ENCODE data around the gene SZRD1. TPM values are rescaled to one million over a fixed set of nuclear protein-coding genes. Genes with fewer than 3 reads are reported as not detected.

SZRD1 gene
- total RNA-seq, 2 experiments from 2014 or later = 184 to 238 TPM

- ChIA-PET POLR2A (interaction anchor here (0.5 to 1.8 kb wide), 17 partner anchors 12 to 579 kb away, joined by 3 to 9 read pairs (median 4); partner anchors contain the start of genes FBXO42 and NECAP2), CTCF (interaction anchor here (0.7 to 8.5 kb wide), 4 partner anchors 15 to 253 kb away, joined by 3 to 76 read pairs (median 4); partner anchors contain the start of genes FBXO42 and NECAP2)
- Mint-ChIP-seq H3K4me1 (peaks cover 46% of the 10 kb centered on the region), H3K27ac (peak overlapping the region; percentile 99), H3K9me3 (ENCODE audit: low read depth) (no peaks in the 10 kb centered on the region), H3K4me3 (peak overlapping the region; percentile 95), H3K27me3 (no peaks in the 10 kb centered on the region), H3K36me3 (ENCODE audit: low read depth) (peaks cover 24% of the 10 kb centered on the region)
- DNase-seq (peak; percentile 30), ATAC-seq (no peak)
- intact Hi-C loops (cut with DNase I, micrococcal nuclease) = loop anchor here (1.0 to 10.0 kb wide), 18 partner anchors 16 to 751 kb away; partner anchors contain the start of genes CPLANE2 (in 2 of the 2), FBXO42 (in 2 of the 2), NBPF1 (in 2 of the 2) and NECAP2 (in 2 of the 2)
Measured at GRCh38 chr1:16367968-16368890, 1.2 kb downstream of the SZRD1 start.

- Mint-ChIP-seq H3K27ac (peak overlapping the region; percentile 24), H3K36me3 (ENCODE audit: low read depth) (peaks cover 33% of the 10 kb centered on the region), H3K4me3 (peak overlapping the region; percentile 95), H3K27me3 (no peaks in the 10 kb centered on the region), H3K4me1 (peaks cover 59% of the 10 kb centered on the region), H3K9me3 (ENCODE audit: low read depth) (no peaks in the 10 kb centered on the region)
- intact Hi-C loops (cut with DNase I, micrococcal nuclease) = loop anchor here (2.0 to 10.0 kb wide), 4 partner anchors 19 to 685 kb away; partner anchors contain the start of genes CPLANE2 (in 1 of the 2), NBPF1 (in 1 of the 2) and SDHB (in 1 of the 2)
- CTCF ChIA-PET = interaction anchor here (0.6 to 1.3 kb wide), 2 partner anchors 17 to 323 kb away, joined by 3 to 4 read pairs; no protein-coding TSS in a partner anchor
- no peak for ATAC-seq
- POLR2A ChIA-PET = interaction anchor here (0.9 kb wide), 1 partner anchor 14 kb away, joined by 3 read pairs; no protein-coding TSS in a partner anchor
- no peak for DNase-seq
Measured at GRCh38 chr1:16369821-16370220, 2.8 kb downstream of the SZRD1 start.

- intact Hi-C loops (cut with DNase I, micrococcal nuclease) = no loop called here
Measured at GRCh38 chr1:16371725-16372124, 4.7 kb downstream of the SZRD1 start.

GRCh38 chr1:16372535-16373285 lies 5.7 kb downstream of the SZRD1 start:
- Mint-ChIP-seq H3K27me3 (no peaks in the 10 kb centered on the region), H3K4me1 (peaks cover 79% of the 10 kb centered on the region), H3K4me3 (no peak overlapping the region), H3K36me3 (ENCODE audit: low read depth) (peaks cover 33% of the 10 kb centered on the region), H3K27ac (peak overlapping the region; percentile 83), H3K9me3 (ENCODE audit: low read depth) (no peaks in the 10 kb centered on the region)
- DNase-seq (no peak), ATAC-seq (no peak)
- CTCF ChIA-PET = interaction anchor here (1.4 kb wide), 2 partner anchors 9 kb away, joined by 4 to 5 read pairs; no protein-coding TSS in a partner anchor
- intact Hi-C loops (cut with DNase I, micrococcal nuclease) = no loop called here
- POLR2A ChIA-PET = interaction anchor here (0.6 kb wide), 1 partner anchor 9 kb away, joined by 3 read pairs; no protein-coding TSS in a partner anchor

More at GRCh38 chr1:16371725-16372124, 4.7 kb downstream of the SZRD1 start:
- ATAC-seq = peak; percentile 11
- peaks cover 73% of the 10 kb centered on the region for H3K4me1 Mint-ChIP-seq
- no peak for DNase-seq
- peak overlapping the region; percentile 83 for H3K27ac Mint-ChIP-seq
- ChIA-PET POLR2A (interaction anchor here (0.7 kb wide), 1 partner anchor 134 kb away, joined by 4 read pairs; no protein-coding TSS in a partner anchor), CTCF (interaction anchor here (1.4 to 1.8 kb wide), 3 partner anchors 9 to 15 kb away, joined by 4 to 5 read pairs (median 5); no protein-coding TSS in a partner anchor)
- H3K36me3 Mint-ChIP-seq (ENCODE audit: low read depth) = peaks cover 33% of the 10 kb centered on the region
- peak overlapping the region; percentile 47 for H3K4me3 Mint-ChIP-seq
- H3K9me3 Mint-ChIP-seq (ENCODE audit: low read depth) = no peaks in the 10 kb centered on the region
- no peaks in the 10 kb centered on the region for H3K27me3 Mint-ChIP-seq

GRCh38 chr1:16374266-16374665 lies 7.2 kb downstream of the SZRD1 start:
- peak overlapping the region; percentile 48 for H3K27ac Mint-ChIP-seq
- intact Hi-C loops (cut with DNase I, micrococcal nuclease) = loop anchor here in 1 of 2 experiments (1.0 kb wide), 1 partner anchor 11 kb away; no protein-coding TSS in a partner anchor

GRCh38 chr1:16375521-16376340 lies 8.7 kb downstream of the SZRD1 start:
- Mint-ChIP-seq H3K27ac (peak overlapping the region; percentile 4), H3K4me1 (peaks cover 68% of the 10 kb centered on the region), H3K27me3 (no peaks in the 10 kb centered on the region), H3K9me3 (ENCODE audit: low read depth) (no peaks in the 10 kb centered on the region), H3K36me3 (ENCODE audit: low read depth) (peaks cover 20% of the 10 kb centered on the region), H3K4me3 (no peak overlapping the region)
- no peak for ATAC-seq
- intact Hi-C loops (cut with DNase I, micrococcal nuclease) = no loop called here
- DNase-seq = no peak
- ChIA-PET POLR2A (interaction anchor here (0.6 kb wide), 1 partner anchor 110 kb away, joined by 8 read pairs; no protein-coding TSS in a partner anchor), CTCF (interaction anchor here (0.6 to 2.4 kb wide), 7 partner anchors 11 to 369 kb away, joined by 3 to 8 read pairs (median 4); partner anchors contain the start of genes FBXO42 and NECAP2)

More at GRCh38 chr1:16374266-16374665, 7.2 kb downstream of the SZRD1 start:
- H3K4me1 Mint-ChIP-seq = peaks cover 76% of the 10 kb centered on the region
- ATAC-seq (no peak), DNase-seq (no peak)
- H3K9me3 Mint-ChIP-seq (ENCODE audit: low read depth) = no peaks in the 10 kb centered on the region
- POLR2A ChIA-PET = interaction anchor here (1.1 kb wide), 1 partner anchor 12 kb away, joined by 7 read pairs; no protein-coding TSS in a partner anchor
- no peaks in the 10 kb centered on the region for H3K27me3 Mint-ChIP-seq
- no peak overlapping the region for H3K4me3 Mint-ChIP-seq
- peaks cover 23% of the 10 kb centered on the region for H3K36me3 Mint-ChIP-seq (ENCODE audit: low read depth)
- CTCF ChIA-PET = interaction anchor here (0.6 to 2.4 kb wide), 4 partner anchors 9 to 66 kb away, joined by 3 to 8 read pairs (median 6); partner anchors contain the start of genes FBXO42 and NECAP2

- Mint-ChIP-seq H3K9me3 (ENCODE audit: low read depth) (no peaks in the 10 kb centered on the region), H3K4me3 (no peak overlapping the region), H3K27me3 (no peaks in the 10 kb centered on the region), H3K27ac (no peak overlapping the region), H3K36me3 (ENCODE audit: low read depth) (peaks cover 18% of the 10 kb centered on the region), H3K4me1 (peaks cover 61% of the 10 kb centered on the region)
- ATAC-seq = no peak
- DNase-seq = no peak
- intact Hi-C loops (cut with DNase I, micrococcal nuclease) = no loop called here
- CTCF ChIA-PET = interaction anchor here (0.7 kb wide), 1 partner anchor 61 kb away, joined by 3 read pairs; no protein-coding TSS in a partner anchor
- POLR2A ChIA-PET = no interaction called here
Measured at GRCh38 chr1:16376971-16377370, 9.9 kb downstream of the SZRD1 start.

GRCh38 chr1:16378443-16378842 lies 11.4 kb downstream of the SZRD1 start:
- POLR2A ChIA-PET = no interaction called here
- Mint-ChIP-seq H3K27ac (no peak overlapping the region), H3K4me1 (peaks cover 55% of the 10 kb centered on the region), H3K4me3 (no peak overlapping the region), H3K36me3 (ENCODE audit: low read depth) (peaks cover 11% of the 10 kb centered on the region), H3K27me3 (no peaks in the 10 kb centered on the region), H3K9me3 (ENCODE audit: low read depth) (no peaks in the 10 kb centered on the region)
- intact Hi-C loops (cut with DNase I, micrococcal nuclease) = no loop called here
- no peak for DNase-seq
- no peak for ATAC-seq
- CTCF ChIA-PET = interaction anchor here (0.7 kb wide), 1 partner anchor 142 kb away, joined by 3 read pairs; no protein-coding TSS in a partner anchor

- CTCF ChIA-PET = interaction anchor here (0.7 to 1.5 kb wide), 2 partner anchors 8 to 16 kb away, joined by 3 to 4 read pairs; no protein-coding TSS in a partner anchor
- Mint-ChIP-seq H3K27me3 (no peaks in the 10 kb centered on the region), H3K4me3 (no peak overlapping the region), H3K36me3 (ENCODE audit: low read depth) (peaks cover 6% of the 10 kb centered on the region), H3K27ac (no peak overlapping the region), H3K4me1 (peaks cover 51% of the 10 kb centered on the region), H3K9me3 (ENCODE audit: low read depth) (no peaks in the 10 kb centered on the region)
- no peak for DNase-seq
- ATAC-seq = no peak
- POLR2A ChIA-PET = interaction anchor here (1.5 kb wide), 1 partner anchor 13 kb away, joined by 4 read pairs; no protein-coding TSS in a partner anchor
- intact Hi-C loops (cut with DNase I, micrococcal nuclease) = no loop called here
Measured at GRCh38 chr1:16380868-16381267, 13.8 kb downstream of the SZRD1 start.

- DNase-seq (no peak), ATAC-seq (no peak)
- CTCF ChIA-PET = no interaction called here
- Mint-ChIP-seq H3K4me1 (peaks cover 53% of the 10 kb centered on the region), H3K9me3 (ENCODE audit: low read depth) (no peaks in the 10 kb centered on the region), H3K27ac (peak overlapping the region; percentile 75), H3K4me3 (no peak overlapping the region), H3K27me3 (no peaks in the 10 kb centered on the region), H3K36me3 (ENCODE audit: low read depth) (peaks cover 13% of the 10 kb centered on the region)
- intact Hi-C loops (cut with DNase I, micrococcal nuclease) = no loop called here
- POLR2A ChIA-PET = no interaction called here
Measured at GRCh38 chr1:16383888-16384287, 16.8 kb downstream of the SZRD1 start.
